Renal cortical epithelial cell (primary cell): Measurements from ENCODE around the gene CYP46A1. TPM values are rescaled to one million over a fixed set of nuclear protein-coding genes. Genes with fewer than 3 reads are reported as not detected.
"Not testable (repeated sequence)": the region's sequence is repeated elsewhere in the genome, so short reads cannot be mapped to it uniquely, and the experiment has no call there.

ENCODE experiments used
- DNase-seq: peaks from one replicate; pipeline ENCODE4 v3.0.0-alpha.2; 2011; ENCODE audit warnings: low read depth
- total RNA-seq: library from RNA; depleted of rRNA; stranded (reverse); fragments of >200 nt; gene quantifications from 2 replicates; pipeline ENCODE4 v1.2.3, GENCODE V29; 2014

The CYP46A1 gene
- 0.50 TPM in 1 of 2 replicates, not detected in the other for total RNA-seq

DNA sequence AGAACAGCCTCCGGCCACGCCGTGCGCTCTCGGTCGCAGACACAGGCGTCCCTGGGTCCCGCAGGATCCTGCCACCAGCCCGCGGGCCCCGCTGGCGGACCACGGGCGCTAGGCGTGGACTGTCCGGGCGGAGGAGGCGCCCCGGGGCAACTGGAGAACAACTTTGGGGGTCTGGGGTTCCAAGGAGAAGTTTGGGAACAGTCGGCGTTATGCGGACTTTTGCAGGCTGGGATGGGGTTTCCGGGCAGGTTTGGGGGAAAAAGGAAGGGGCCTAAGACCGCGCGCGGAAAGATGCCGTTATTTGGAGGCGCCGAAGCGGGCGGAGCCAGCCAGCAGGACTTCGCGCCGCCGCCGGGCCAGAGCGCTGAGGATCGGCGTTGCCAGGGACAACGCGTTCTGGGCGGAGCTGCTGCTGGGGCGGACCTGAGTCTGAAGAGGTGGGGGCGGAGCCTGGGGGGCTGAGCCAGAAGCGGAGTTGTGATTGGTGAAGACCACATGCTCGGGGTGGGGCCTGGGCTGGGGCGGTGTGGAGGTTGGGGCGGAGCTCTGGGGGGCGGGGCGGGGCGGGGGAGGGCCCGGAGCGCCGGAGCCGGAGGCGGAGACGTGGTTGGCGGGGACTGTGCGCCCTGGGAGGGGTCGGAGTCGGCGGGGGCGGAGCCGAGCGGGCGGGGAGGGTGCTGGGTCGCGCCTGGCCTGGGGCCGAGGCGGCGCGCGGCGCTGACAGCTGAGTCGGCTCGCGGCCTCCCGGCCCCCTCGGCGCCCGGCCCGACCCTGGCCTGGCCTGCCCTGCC lies at the start of gene CYP46A1:
CYP46A1 (plus strand) TSS at position 680 of the 791 bp plus-strand sequence. CDS start 120 bp downstream, outside the sequence.
- DNase-seq, result peak; percentile 96

DNA sequence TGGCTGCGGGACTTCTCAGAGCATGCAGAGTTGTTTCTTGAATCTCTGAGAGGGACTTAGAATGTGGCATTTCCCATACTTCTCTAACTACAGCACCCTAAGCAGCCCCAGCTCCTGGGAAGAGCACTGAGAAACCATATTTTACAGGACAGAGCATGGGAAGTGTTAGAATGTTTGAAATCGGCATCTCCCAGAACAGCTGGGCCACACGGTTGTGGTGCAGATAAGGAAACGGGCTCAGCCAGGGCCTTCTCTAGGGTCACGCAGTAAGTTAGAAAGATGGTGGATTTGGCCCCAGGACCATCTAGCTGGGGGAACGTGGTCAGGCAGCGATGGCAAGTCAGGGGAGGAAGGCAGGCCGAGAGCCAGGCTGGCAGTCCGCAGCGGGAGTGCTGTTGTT lies 49.7 kb upstream of the CYP46A1 start:
- no peak for DNase-seq

DNA sequence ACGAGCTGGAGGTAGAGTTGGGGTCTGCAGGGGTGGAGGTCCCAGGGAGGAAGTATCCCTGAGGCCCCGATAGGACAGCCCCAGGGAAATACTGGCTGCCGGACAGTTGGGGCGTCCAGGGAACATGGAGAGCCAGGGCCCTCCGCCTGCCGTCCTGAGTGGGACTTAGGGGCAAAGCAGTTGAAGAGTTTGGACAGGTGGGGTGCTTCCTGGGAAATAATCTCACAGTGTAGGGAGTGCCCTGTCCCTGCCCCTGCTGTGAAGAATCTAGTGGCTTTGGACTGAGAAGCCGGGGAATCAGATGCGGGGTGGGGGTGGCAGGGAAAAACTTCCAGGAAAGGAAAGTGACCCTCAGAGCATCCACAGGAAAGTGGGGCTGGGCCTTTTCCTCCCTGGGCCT lies 49.0 kb upstream of the CYP46A1 start:
- DNase-seq, result no peak

DNA sequence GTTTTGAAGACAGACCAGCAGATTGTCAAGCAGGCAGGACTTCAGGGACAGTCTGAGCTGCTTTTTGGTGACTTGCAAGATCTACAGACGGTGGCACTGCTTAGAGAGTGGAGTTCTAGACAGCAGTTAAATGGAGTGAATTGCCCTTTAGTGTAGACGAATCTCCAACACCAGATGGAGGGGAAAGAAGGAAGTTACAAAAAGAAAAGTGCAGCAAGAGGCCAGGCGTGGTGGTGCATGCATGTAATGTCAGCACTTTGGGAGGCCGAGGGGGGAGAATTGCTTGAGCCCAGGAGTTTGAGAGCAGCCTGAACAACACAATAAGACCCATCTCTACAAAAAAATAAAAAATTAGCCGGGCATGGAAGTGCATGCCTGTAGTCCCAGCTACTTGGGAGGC lies 47.6 kb upstream of the CYP46A1 start:
- DNase-seq, result no peak

DNA sequence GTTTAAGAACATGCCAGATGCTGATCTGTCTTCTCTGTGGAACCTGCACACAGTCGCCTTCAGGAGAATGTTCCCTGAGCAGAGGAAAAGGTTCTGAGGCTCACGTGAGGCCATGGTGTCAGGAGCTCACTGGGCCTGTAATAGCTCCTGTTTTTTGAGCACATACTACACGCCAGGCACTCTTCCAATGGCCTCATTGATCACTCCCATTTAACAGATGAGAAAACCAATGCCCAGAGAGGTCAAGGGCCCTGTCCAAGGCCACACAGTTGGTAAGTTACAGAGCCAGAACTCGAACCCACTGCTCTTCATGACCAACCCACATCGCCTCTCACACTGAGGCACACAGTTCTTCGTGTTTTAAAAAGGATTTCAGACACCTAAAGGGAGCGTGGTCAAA lies 46.5 kb upstream of the CYP46A1 start:
- DNase-seq, result no peak

DNA sequence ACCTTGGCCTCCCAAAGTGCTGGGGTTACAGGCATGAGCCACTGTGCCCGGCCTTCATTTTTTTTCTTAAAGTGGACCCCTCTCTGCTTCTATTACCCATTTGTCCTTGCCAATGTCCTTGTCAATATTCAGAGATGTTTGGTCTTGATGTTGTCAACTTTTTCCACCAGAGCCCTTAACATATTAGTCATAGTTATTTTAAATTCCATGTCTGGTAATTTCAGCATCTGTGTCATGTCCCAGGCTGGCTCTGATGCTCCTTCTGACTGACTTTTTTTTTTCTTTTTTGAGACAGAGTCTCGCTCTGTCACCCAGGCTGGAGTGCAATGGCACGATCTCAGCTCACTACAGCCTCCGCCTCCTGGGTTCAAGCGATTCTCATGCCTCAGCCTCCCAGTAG lies 41.3 kb upstream of the CYP46A1 start:
- not testable (repeated sequence) for DNase-seq

DNA sequence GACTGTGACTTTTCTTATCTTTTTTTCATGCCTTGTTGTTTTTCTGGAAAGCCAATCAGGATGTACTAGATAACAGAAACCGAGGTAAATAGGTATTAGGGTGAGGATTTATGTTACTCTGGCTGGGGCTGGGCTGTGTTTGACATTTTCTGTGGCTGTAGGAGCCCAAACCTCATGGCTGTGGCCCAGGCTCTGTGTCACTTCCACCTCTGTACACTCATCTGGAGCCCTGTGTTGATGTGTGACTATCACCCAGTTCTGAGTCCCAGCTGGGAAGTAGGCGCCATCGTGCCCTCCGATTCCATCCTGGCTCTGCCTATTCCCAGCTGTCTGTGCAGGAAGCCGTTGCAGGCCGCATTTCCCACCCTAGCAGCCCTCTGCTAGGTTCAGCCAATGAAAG lies 40.8 kb upstream of the CYP46A1 start:
- no peak for DNase-seq

DNA sequence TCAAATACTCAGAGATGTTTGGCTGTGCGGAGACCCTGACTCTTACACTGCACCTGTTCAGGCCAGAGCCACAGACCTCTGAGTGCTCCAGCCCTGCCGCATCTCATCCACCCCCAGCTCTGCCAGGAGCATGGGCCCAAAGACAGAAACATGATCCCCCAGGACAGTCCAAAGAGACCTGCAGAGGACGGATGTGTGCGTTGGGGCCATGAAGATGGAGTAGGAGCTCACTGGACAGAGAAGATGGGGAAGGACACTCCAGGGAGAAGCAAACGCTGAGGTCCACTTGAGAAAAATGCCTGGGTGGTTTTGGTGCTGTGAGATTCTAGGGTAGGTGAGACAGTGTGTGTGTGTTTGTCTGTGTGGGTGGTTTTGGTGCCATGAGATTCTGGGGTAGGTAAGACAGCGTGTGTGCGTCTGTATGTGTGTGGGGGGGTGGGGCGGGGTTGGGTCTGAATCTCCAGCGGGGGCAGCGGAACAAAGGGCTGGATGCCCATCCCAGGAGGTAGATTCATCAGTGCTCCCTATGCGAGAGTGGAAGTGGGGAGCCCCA lies 40.0 kb upstream of the CYP46A1 start:
- DNase-seq, result no peak

DNA sequence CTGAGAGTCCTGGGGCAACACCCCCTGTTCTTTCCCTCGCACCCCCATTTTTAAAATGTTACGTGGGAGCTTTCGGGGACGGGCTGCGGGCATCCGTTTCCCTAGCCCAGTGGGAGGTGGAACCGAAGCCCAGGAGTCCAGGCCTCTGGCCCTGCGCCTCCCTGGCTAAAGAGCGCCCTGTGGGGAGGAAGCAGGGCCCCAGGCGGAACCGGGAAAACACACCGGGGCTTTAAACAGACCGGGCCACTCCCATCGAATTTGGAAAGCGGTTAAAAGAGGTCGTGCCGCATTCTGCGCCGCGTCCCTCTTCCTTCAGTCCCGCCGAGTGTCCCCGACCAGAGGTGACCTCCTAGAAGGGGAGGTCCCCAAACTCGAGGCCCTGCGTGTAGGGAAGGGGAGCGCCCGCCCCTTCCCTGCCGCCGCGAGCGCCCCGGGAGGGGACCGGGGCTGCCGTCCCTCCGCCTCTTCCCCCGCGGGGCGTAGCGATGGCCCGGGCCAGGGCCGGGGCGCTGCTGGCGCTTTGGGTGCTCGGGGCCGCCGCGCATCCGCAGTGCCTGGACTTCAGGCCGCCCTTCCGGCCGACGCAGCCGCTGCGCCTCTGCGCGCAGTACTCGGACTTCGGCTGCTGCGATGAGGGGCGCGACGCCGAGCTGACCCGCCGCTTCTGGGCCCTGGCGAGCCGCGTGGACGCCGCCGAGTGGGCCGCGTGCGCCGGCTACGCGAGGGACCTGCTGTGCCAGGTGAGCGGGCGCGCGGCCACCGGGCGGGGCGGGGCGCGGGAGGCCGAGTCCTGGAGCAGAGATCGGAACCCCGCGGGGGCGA lies 39.2 kb upstream of the CYP46A1 start, which contains the start of gene HHIPL1:
HHIPL1 (plus strand) TSS at position 407 of the 822 bp plus-strand sequence; CDS start at position 486, 79 bp downstream.
- DNase-seq, result no peak

DNA sequence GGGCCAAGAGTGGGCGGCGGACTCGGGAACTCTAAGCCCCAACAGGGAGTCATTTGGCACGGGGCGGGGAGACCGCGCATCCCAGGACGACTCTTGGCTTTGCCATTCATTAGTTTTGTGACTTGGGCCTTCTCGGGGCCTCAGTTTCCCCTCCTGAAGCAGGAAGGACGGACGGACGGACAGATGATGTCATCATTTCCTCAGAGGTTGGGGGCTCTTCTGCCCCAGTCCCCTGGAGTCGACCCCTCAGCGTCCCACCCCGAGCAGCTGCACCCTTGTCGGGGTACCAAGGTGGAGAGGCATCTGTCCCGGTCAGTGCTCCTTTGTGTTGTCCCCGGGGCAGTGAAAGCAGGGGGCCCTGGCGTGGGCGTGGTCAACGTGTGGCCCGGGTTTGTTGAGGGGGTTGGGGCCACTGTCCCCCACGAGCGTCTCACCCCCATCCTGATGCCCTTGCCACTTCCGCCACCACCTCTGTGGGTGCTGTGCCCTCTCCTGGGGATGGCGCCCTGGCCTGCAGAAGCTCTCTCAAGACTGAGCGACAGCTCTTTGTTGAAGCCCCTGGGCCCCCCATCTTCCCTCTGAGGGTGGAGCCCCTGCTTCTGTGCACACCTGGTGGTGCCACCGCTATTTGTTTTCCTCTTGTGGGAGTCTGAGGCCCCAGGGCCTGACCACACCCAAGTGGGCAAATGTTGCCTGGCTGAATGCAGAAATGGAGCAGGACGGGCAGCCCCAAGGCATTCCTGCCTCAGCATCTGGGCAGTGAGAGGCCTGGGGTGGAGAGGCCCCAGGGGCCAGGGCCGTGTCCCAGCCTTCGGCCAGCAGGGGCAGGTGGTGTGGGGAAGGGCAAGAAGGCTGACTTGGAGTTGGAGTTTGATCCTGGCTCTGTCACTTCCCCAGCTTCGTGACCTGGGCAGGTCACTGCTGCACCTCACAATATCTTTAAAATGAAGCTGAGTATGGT lies 38.3 kb upstream of the CYP46A1 start:
- no peak for DNase-seq

DNA sequence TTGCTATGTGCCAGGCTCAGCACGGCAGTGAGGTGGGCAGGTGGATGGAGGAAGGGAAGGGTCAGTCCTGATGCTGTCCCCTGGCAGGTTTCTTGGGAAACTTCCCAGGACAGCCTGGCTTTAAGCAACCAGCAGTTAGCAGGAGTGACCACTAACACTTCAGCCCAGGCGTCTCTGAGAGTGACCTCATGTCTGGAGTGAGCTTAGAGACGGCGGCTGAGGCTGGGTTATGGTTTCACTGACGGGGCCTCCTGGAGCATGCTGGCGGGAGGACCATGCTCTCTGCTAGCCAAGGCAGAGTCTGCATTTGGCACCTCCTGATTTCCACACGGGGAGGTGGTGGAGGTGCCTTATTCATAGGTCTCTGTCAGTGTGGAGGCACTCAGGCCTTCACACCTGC lies 36.7 kb upstream of the CYP46A1 start:
- DNase-seq, result no peak

DNA sequence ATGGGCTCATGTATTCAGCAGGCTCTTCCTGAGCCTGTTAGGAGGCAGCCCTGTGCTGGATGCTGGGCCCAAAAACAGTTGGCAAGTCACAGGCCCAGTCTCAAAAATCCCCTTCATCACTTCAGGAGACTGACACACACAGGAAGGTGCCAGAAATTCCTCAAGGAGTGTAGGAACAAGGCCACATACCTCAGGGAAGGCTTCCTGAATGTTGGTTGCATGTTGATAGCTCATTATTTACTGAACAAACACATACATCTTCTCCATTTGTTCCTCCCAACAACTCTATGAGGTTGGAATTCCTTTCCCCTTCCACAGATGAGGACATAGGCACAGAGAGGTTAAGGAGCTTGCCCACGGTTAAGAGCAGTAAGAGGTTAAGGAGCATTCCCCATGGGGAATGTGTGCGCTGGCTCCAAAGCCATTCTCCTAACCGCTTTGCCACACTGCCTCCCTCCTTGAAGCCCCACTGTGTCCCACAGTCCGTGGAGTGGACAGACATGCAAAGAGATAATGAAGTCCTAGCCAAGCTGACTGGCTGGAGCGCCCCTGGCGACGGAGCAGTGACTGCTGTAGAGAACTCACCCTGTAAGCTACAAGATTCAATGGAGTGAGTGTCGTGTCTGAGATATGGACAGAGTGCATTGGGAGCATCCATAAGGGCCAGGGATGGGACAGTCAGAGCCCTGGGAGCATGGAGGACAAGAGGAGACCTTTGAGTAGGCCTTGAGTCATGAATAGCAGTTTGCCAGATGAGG lies 35.9 kb upstream of the CYP46A1 start:
- DNase-seq, result no peak

DNA sequence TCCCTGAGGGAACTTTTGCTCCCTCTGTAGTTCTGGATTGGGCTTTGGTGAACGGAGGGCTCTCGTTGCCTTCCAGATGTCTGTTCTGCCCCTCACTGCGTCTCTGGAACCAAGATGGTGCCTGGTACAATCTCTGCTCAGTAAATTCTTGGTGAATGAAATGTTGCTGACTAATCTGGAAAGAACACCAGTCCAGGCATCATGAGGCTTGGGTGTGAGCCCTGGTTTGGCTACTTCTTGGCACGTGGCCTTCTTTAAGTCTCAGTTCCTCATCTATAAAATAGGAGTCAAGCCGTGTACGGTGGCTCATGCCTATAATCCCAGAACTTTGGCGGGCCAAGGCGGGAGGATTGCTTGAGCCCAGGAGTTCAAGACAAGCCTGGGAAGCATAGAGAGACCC lies 34.9 kb upstream of the CYP46A1 start:
- DNase-seq, result no peak

DNA sequence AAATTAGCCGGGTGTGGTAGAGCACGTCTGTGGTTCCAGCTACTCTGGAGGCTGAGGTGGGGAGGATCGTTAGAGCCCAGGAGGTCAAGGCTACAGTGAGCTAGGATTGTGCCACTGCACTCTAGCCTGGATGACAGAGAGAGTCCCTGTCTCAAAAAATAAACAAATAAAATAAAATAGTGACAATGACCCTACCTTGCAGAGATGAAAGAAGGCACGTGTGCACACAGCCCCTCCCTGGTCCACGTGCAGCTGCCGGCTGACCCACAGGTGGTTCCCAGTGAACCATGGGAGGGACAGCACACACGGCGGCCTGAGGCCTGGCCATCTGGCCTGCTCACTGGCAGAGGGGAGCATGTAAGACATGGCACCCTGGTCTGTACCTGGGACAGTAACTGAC lies 34.5 kb upstream of the CYP46A1 start:
- DNase-seq, result no peak

DNA sequence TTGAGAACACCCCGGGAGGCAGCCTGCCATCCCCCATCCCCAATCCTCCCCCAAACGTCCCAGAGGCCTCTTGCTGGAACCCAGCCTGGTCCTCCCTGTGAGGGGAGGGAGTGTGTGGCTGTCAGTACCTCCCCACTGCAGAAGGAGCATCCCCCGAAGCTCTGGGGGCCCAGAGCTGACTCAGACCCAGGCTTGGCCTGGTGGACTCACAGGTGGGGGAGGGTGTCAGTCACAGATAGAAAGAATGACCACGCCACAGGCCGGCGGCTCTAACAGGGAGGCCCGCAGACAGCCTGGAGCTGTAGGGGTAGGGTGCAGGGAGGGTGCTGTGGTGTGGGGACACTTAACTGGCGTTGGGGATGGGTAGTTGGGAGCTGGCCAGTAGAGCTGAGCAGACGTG lies 33.9 kb upstream of the CYP46A1 start:
- no peak for DNase-seq

DNA sequence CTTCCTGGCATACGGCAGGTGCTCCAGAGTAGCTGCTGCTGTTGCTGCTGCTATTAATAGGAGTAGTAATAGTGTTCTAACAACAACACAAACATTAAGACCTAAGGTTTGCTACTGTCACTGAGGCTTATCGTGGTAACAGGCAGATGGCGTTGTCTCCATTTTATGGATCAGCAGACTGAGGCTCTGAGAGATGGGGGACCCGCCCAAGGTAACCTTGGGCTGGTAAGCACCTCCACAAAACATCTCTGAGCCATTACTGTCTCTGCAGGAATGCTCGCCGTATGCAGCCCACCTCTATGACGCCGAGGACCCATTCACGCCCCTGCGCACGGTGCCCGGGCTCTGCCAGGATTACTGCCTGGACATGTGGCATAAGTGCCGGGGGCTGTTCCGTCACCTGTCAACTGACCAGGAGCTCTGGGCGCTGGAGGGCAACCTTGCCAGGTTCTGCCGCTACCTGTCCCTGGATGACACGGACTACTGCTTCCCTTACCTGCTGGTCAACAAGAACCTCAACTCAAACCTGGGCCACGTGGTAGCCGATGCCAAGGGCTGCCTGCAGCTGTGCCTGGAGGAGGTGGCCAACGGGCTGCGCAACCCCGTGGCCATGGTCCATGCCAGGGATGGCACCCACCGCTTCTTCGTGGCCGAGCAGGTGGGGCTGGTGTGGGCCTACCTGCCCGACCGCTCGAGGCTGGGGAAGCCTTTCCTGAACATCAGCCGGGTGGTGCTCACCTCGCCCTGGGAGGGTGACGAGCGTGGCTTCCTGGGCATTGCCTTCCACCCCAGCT lies 31.9 kb upstream of the CYP46A1 start:
- no peak for DNase-seq

DNA sequence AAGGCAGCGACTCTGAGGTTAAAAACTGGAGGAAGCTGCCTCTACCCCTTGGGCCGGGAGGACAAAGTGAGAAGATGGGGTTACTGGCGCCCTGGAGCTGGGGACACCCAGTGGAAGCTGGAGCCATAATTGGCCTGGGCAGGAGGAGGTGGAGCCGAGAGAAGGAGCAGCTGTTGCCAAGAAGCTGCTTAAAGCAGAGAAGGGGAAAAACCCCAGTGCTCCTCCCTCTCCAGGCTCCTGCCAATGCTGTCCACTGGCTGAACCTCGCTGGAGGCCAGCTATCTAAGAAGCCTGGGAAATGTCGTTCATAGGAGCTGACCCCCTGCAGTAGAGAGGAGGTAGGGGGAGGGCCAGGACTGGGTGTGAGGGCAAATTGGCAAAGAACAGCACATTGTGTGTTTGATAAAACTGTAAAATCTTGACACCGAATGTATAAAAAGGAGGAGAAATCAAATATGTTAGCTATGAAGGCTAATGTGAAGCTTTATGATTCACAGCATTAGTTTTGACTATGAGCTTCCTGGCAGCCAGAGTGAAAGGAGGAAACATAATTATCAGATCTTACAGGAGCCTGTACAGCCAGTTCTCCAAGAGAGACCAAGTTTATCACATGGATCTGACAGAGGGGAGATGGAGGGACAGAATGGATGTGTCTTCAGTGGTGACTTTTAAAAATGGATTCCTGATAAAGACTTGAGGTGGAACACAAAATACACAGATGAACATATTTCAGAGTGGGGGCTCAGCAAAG lies 29.7 kb upstream of the CYP46A1 start:
- peak; percentile 70 for DNase-seq

DNA sequence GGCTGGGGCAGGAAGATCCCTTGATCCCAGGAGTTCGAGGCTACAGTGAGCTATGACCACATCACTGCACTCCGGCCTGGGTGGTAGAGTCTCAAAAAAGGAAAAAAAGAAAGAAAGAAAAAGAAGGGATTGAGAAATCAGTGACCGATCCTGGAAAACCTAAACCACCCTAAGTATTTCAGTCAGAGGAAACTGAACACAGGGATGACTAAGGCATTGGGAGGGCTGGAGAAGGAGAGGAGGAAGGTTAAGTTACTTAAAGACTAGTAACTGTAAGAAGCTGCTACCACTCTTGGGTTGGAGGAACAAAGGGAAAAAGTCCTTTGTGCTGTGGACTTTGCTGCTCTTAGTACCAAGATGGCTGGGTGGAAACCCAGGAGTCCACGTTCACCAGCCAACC lies 28.6 kb upstream of the CYP46A1 start:
- peak; percentile 26 for DNase-seq

DNA sequence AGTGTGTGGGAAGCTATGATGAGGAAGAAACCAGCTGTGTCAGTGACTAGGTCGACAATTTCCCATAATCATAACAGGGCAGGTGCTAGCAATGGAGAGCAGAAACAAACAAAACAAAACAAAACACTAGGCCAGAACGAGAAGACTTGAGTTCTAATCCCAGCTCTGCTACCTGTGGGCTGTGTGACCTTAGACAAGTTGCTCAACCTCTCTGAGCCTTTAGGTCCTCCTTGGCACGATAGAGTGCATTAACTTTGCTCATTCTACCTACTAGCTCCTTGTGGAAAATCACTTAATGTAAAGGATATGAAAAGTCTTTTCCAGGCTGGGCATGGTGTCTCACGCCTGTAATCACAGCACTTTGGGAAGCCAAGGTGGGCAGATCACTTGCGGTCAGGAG lies 27.9 kb upstream of the CYP46A1 start:
- DNase-seq, result no peak
